HFF-Myc (cell line): ENCODE results near the gene XG.
"Not testable (repeated sequence)": the region's sequence is repeated elsewhere in the genome, so short reads cannot be mapped to it uniquely, and the experiment has no call there.

Experiments used
- DNase-seq: peaks from one replicate; pipeline ENCODE4 v3.0.0-alpha.2; 2011; ENCODE audit warnings: low read depth; ENCODE audit errors: extremely low read depth
- H3K4me3 ChIP-seq: replicated peaks from 2 replicates; pipeline ENCODE4 v1.5.1; 2011; ENCODE audit warnings: low read depth, mild to moderate bottlenecking, control low read depth, low read length
- CTCF ChIP-seq: IDR thresholded peaks from 2 replicates; pipeline ENCODE4 v1.5.1; 2012; ENCODE audit warnings: mild to moderate bottlenecking, low read depth, low read length, control low read depth; ENCODE audit errors: missing control alignments

Gene XG

DNA sequence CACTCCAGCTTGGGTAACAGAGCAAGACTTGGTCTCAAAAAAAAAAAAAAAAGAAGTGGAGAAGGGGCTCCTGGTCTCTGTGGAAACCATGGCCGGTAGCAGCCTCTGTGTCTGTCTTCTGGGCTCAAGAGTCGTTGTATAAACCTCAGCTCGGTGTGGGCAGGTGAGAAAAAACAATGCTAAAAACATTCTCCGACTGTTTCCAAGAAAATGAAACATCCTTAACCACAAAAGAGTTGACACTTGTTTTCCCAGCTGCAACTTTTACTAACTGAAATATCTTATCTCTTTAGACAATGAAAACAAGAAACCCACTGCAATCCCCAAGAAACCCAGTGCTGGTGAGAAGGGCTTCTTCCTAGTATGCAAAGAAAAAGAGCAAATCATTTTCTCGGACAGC, 34.5 kb upstream of the XG start:
- no peak overlapping the region for H3K4me3 ChIP-seq
- no peak for TF ChIP-seq CTCF
- DNase-seq, result no peak

GRCh38 chrX:2718821-2719220, 33.0 kb upstream of the XG start:
- TF ChIP-seq CTCF, result no peak
- no peak overlapping the region for H3K4me3 ChIP-seq
- no peak for DNase-seq

- no peak for TF ChIP-seq CTCF
- DNase-seq, result no peak
- H3K4me3 ChIP-seq, result no peak overlapping the region
Observed at GRCh38 chrX:2719774-2720447, 31.9 kb upstream of the XG start.

GRCh38 chrX:2723286-2723879, 28.5 kb upstream of the XG start:
- H3K4me3 ChIP-seq, result no peak overlapping the region

GRCh38 chrX:2727264-2727663, 24.6 kb upstream of the XG start:
- H3K4me3 ChIP-seq, DNase-seq: not testable (repeated sequence)

More at GRCh38 chrX:2723286-2723879, 28.5 kb upstream of the XG start:
- no peak for DNase-seq
- TF ChIP-seq CTCF, result no peak

DNA sequence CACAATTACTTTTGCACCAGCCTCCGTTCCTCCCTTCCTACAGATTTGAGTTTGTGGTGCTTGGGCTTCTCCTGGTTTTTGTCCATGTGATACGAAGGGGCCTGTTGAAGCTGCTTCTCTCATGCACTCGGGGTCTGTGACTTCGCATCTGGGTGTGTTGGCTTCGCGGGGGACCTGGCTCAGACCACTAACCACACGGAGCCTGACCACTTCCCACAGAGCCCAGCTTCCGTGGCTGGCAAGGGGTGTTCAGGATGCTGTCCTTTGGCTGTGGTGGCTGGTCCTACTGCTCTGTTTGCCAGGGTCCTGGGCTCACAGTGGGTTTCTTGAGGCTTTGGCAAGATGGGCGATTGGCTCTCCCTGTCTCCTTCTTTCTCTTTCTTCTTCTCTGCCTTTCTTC, 19.8 kb upstream of the XG start:
- TF ChIP-seq CTCF, result no peak
- no peak overlapping the region for H3K4me3 ChIP-seq
- no peak for DNase-seq

DNA sequence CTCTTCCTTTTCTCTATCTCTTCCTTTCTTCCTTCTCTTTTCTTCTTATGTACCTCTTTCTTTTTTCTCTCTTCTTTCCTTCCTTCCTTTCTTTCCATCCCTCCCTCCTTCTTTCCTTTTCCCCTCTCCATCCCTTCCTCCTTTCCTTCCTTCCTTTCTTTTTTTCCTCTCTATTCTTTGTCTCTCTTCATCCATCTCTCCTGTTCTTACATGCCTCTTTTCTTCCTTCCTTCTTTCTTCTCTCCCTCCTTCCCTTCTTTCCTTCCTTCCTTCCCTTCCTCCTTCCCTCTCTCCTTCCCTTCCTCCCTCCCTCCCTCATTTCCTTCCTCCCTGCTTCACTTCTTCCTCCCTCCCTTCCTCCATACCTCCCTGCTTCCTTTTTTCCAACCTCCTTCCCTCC, 19.2 kb upstream of the XG start:
- H3K4me3 ChIP-seq, result no peak overlapping the region

More for the DNA sequence above, 19.2 kb upstream of the XG start:
- no peak for TF ChIP-seq CTCF
- no peak for DNase-seq
